HT-29 (cell line): Measurements from ENCODE around the gene IFITM1. TPM values are rescaled to one million over a fixed set of nuclear protein-coding genes. Genes with fewer than 3 reads are reported as not detected.
"Not testable (repeated sequence)": the region's sequence is repeated elsewhere in the genome, so short reads cannot be mapped to it uniquely, and the experiment has no call there.

ENCODE experiments used
- DNase-seq: peaks from one replicate; pipeline ENCODE4 v3.0.0-alpha.2; 2015; ENCODE audit warnings: low spot score
- total RNA-seq: library from RNA; depleted of rRNA; stranded (reverse); fragments of >200 nt; shearing (Covaris generic); gene quantifications from 2 replicates; pipeline ENCODE4 v1.2.3, GENCODE V29; 2014

IFITM1 gene
- total RNA-seq, 1 experiment from 2014 or later: 6.8 TPM

GRCh38 chr11:344836-345578 lies 31.2 kb downstream of the IFITM1 start:
- DNase-seq: no peak

DNA sequence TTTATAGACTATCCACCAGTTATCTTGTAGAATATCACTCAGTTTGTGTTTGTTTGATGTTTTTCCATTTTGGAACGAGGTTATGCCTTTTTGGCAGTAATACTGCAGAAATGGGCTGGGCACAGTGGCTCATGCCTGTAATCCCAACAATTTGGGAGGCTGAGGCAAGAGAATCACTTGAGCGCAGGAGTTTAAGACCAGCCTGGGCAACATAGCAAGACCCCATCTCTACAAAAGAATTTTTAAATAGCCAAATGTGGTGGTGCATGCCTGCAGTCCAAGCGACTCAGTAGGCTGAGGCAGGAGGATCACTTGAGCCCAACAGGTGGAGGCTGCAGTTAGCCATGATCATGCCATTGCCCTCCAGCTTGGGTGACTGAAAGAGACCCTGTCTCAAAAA lies 32.7 kb downstream of the IFITM1 start:
- no peak for DNase-seq

DNA sequence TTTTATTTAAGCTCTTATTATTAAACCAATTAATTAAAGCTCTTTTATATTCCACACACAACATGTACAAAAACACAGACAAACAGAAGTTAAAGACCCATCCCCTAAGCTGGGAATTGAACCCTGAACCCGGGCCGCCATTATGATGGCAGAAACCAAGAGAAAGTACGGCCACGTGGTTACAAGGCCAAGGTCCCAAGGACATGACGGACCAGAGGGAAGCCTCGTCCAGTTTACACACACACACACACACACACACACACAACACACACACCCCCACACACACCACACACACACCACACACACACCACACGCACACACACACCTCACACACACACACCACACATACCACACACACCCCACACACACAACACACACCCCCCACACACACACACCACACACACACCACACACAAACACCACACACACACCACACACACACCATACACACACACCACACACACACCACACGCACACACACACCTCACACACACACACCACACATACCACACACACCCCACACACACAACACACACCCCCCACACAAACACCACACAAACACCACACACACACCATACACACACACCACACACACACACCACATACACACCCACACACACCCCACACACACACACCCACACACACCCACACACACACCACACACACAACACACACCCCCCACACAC lies 35.6 kb downstream of the IFITM1 start:
- DNase-seq: not testable (repeated sequence)

DNA sequence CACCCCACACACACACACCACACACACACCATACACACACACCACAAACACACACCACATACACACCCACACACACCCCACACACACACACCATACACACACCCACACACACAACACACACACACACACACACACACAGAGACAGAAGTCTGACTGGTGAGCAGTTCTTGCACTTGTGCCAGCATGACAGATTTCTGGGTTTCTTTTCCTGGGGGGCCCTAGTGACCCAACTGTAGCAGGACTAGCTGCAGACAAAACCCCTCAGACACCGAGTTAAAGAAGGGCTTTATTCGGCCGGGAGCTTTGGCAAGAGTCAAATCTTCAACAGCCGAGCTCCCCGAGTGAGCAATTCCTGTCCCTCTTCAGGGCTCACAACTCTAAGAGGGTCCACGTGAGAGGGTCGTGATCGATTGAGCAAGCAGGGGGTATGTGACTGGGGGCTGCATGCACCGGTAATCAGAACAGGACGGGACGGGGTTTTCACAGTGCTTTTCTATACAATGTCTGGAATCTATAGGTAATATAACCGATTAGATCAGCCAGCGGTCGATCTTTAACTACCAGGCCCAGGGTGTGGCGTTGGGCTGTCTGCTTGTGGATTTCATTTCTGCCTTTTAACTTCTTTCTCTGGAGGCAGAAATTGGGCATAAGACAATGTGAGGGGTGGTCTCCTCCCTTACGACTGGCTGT lies 36.3 kb downstream of the IFITM1 start:
- DNase-seq: not testable (repeated sequence)

DNA sequence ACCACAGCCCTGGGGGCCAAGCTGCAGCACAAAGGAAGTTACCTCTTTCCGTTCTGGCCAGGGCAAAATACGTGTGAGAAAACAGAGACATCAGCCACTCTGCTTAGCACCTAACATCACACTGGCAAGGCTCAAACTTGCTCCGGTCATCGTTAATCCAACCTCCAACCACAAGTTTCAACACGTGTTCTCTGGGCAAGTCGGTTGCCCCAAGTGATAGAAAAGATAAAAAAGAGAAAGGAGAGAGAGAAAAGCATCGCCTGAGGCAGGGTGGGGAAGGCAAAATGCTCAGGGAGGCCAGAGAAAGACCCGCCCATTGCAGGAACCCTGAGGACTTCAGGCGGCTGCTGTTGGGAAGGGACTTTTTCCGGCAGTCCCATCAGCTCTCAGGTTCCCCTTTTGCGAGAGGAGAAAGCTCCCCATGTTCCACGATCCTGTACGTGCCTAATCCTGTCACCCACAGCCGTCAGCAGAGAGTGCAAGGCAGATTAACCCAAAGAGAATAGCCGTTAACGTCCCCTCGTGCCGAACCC lies 36.9 kb downstream of the IFITM1 start:
- DNase-seq: no peak

GRCh38 chr11:351411-351810 lies 37.6 kb downstream of the IFITM1 start:
- DNase-seq: no peak

- DNase-seq: no peak
These were observed 38.7 kb downstream of the IFITM1 start for GRCh38 chr11:352456-353031.

GRCh38 chr11:353179-353873 lies 39.5 kb downstream of the IFITM1 start:
- no peak for DNase-seq

- peak; percentile 86 for DNase-seq
These were observed 42.0 kb downstream of the IFITM1 start for GRCh38 chr11:355581-356458.

DNA sequence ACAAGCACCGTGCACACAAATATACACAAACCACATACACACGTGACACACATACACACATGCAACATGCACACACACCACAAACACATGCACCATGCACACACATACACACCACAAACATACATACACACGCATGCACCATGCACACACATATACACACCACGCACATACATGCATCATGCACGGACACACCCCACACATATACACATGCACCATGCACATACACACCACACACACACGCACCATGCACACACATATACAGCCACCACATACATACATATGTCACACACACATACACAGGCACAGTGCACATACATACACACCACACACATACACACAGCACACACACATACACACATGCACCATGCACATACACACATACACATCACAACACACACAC lies 42.8 kb downstream of the IFITM1 start:
- DNase-seq: no peak

DNA sequence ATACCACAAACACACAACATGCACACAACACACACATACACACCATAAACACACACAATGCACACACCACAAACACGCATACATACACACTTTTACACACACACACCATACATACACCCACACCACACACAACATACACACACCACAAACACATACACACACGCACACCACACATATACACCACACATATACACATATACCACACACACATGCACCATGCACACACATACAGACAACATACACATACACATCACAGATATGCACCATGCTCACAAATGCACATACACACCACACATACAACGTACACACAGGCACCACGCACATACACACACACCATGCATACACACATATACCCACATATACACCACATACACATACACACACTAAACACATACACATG lies 43.7 kb downstream of the IFITM1 start:
- DNase-seq: no peak

- no peak for DNase-seq
These were observed 44.4 kb downstream of the IFITM1 start for GRCh38 chr11:358129-358800.

DNA sequence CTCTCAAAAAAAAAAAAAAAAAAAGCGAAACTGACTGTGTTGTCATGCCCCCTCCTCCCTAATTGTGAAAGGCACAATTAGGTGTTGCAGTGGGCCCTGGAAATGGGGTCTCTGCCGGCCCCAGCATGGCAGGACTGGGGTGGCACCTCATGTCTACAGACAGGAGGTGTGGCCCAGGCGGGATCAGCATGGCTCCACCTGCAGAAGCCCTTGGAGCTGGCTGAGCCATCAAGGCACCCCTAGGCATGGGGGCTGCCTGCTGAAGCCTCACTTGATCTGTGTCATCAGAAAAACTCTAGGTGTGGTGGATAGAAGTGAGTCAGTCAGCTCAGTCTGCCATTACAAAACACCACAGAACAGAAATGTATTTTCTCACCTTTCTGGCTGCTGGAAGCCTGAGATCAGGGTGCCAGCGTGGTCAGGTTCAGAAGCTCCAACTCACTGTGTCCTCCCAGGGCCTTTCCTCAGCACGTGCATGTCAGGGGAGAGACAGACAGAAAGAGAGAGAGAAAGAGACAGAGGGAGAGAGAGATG lies 45.4 kb downstream of the IFITM1 start:
- no peak for DNase-seq

- DNase-seq: no peak
These were observed 46.8 kb downstream of the IFITM1 start for GRCh38 chr11:360326-361280.

DNA sequence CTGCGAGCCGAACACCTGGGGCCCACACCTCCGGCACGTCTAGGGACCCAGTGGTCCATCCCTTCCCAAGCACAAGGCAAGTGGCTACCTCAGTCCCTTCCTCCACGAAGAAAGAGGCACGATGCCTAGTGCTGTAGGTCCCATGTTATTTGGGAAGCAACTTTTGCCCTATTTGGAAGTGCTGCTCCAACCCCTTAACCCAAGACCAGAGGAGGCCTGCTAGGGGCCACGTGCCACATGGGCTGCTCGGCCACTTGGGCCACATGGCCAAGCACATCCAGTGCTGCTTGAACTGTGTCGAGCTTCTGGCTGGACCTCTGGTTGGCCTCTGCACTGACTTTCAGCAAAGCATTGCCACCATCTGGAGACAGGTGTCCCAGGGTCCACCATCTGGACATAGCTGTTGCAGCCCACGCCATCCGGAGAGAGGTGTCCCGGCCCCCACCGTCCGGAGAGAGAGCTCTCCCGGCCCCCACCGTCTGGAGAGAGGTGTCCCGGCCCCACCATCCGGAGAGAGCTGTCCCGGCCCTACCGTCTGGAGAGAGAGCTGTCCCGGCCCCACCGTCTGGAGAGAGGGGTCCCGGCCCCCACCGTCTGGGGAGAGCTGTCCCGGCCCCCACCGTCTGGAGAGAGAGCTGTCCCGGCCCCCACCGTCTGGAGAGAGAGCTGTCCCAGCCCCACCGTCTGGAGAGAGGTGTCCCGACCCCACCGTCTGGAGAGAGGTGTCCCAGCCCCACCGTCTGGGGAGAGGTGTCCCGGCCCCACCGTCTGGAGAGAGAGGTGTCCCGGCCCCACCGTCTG lies 49.0 kb downstream of the IFITM1 start:
- DNase-seq: no peak

GRCh38 chr11:363443-363805 lies 49.6 kb downstream of the IFITM1 start:
- DNase-seq: not testable (repeated sequence)

DNA sequence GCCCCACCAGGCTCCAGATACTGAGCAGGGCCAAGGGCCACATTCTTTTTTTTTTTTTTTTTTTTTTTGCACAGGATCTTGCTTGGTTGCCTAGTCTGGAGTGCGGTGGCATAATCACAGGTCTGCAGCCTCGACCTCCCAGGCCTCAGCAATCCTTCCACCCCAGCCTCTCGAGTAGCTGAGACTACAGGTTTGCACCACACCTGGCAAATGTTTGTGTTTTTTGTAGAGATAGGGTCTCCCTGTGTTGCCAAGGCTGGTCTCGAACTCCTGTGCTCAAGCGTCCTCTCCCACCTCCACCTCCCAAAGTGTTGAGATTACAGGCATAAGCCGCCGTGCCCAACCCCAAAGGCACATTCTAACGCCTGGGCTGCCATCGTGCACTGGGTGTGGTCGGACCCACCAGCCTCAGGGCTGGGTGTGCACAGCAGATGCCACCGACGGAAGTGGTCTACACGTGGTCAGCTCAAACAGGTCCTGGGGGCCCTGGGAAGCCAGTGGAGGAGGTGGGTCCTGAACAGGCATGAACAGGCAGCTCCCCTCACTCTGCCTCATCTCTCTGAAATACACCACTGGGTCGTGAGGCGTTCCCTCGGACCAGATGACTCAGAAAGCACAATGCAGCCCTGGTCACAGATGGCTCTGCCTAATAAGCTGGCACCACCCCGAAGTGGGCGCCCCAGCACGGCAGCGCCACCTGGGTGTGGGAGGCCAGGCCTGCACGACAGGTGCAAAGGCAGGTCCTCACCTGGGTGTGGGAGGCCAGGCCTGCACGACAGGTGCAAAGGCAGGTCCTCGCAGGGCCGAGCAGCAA lies 50.3 kb downstream of the IFITM1 start:
- peak; percentile 90 for DNase-seq
